ENCODE results near the gene CHST13. TPM values are rescaled to one million over a fixed set of nuclear protein-coding genes. Genes with fewer than 3 reads are reported as not detected.

Gene CHST13
- total RNA-seq, 3 donors from 2014 or later (not counting 1 experiment from before 2014, with no cell fraction given), result 0.19 to 0.20 TPM; not detected in 1

GRCh38 chr3:126521122-126521891 is 2.6 kb upstream of the CHST13 start:
- no peak overlapping the region for H3K4me3 Mint-ChIP-seq
- H3K9me3 ChIP-seq (ENCODE audit: control insufficient read depth, insufficient read depth, low read length), result no peaks in the 10 kb centered on the region
- WGBS (ENCODE audit: insufficient coverage), result 86% methylated on average over 11 of the region's 11 CpGs
- peaks cover 0 to 13% of the 10 kb centered on the region in 2 donors for H3K27me3 Mint-ChIP-seq (ENCODE audit: low read depth in 2 of 2)
- H3K27ac Mint-ChIP-seq, result no peak overlapping the region
- no peaks in the 10 kb centered on the region for H3K36me3 ChIP-seq (ENCODE audit: control insufficient read depth, insufficient read depth, low read length)
- no peak for DNase-seq
- H3K27ac ChIP-seq (ENCODE audit: low read length), result no peak overlapping the region
- no peaks in the 10 kb centered on the region for H3K9me3 Mint-ChIP-seq
- H3K4me1 Mint-ChIP-seq, result no peaks in the 10 kb centered on the region
- no peaks in the 10 kb centered on the region for H3K36me3 Mint-ChIP-seq
- ATAC-seq, result no peak
- H3K4me1 ChIP-seq (ENCODE audit: control insufficient read depth, insufficient read depth, low read length), result peaks cover 12% of the 10 kb centered on the region
- TF ChIP-seq, protein P1, sequence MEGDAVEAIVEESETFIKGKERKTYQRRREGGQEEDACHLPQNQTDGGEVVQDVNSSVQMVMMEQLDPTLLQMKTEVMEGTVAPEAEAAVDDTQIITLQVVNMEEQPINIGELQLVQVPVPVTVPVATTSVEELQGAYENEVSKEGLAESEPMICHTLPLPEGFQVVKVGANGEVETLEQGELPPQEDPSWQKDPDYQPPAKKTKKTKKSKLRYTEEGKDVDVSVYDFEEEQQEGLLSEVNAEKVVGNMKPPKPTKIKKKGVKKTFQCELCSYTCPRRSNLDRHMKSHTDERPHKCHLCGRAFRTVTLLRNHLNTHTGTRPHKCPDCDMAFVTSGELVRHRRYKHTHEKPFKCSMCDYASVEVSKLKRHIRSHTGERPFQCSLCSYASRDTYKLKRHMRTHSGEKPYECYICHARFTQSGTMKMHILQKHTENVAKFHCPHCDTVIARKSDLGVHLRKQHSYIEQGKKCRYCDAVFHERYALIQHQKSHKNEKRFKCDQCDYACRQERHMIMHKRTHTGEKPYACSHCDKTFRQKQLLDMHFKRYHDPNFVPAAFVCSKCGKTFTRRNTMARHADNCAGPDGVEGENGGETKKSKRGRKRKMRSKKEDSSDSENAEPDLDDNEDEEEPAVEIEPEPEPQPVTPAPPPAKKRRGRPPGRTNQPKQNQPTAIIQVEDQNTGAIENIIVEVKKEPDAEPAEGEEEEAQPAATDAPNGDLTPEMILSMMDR (IDR thresholded peaks at IDR 0.05), result no peak
- H3K4me3 ChIP-seq (ENCODE audit: low read length), result no peak overlapping the region
- peaks cover 3% of the 10 kb centered on the region for H3K27me3 ChIP-seq (ENCODE audit: control insufficient read depth, insufficient read depth, low read length)
- intact Hi-C loops (cut with micrococcal nuclease), result loop anchor here (5.0 to 10.0 kb wide), 4 partner anchors 91 to 1026 kb away; partner anchors contain the start of gene PLXNA1

- Histone ChIP-seq H3K4me3 (ENCODE audit: low read length) (no peak overlapping the region), H3K9me3 (ENCODE audit: control insufficient read depth, insufficient read depth, low read length) (no peaks in the 10 kb centered on the region), H3K4me1 (ENCODE audit: control insufficient read depth, insufficient read depth, low read length) (peaks cover 12% of the 10 kb centered on the region), H3K27ac (ENCODE audit: low read length) (no peak overlapping the region), H3K36me3 (ENCODE audit: control insufficient read depth, insufficient read depth, low read length) (no peaks in the 10 kb centered on the region), H3K27me3 (ENCODE audit: control insufficient read depth, insufficient read depth, low read length) (peaks cover 3% of the 10 kb centered on the region)
- WGBS (ENCODE audit: insufficient coverage), result 2% methylated on average over 6 of the region's 6 CpGs
- H3K4me3 Mint-ChIP-seq, result no peak overlapping the region
- H3K27me3 Mint-ChIP-seq (ENCODE audit: low read depth in 2 of 2), result peaks cover 0 to 13% of the 10 kb centered on the region in 2 donors
- ATAC-seq (peak in 2 of 3 donors; percentile 42 to 54), DNase-seq (peak; percentile 45 to 65)
- no peak overlapping the region for H3K27ac Mint-ChIP-seq
- H3K4me1 Mint-ChIP-seq, result no peaks in the 10 kb centered on the region
- no peaks in the 10 kb centered on the region for H3K9me3 Mint-ChIP-seq
- H3K36me3 Mint-ChIP-seq, result no peaks in the 10 kb centered on the region
- intact Hi-C loops (cut with micrococcal nuclease), result loop anchor here (5.0 to 10.0 kb wide), 4 partner anchors 90 to 1025 kb away; partner anchors contain the start of gene PLXNA1
- TF ChIP-seq, protein P1 (IDR thresholded peaks at IDR 0.05), result peak; percentile 87
These were observed 1.6 kb upstream of the CHST13 start for GRCh38 chr3:126522363-126522788.

- TF ChIP-seq, protein P1 (IDR thresholded peaks at IDR 0.05), result no peak
- no peak overlapping the region for H3K27ac ChIP-seq (ENCODE audit: low read length)
- WGBS (ENCODE audit: insufficient coverage), result 7% methylated on average over 27 of the region's 31 CpGs
- no peak overlapping the region for H3K4me3 Mint-ChIP-seq
- peaks cover 3% of the 10 kb centered on the region for H3K27me3 ChIP-seq (ENCODE audit: control insufficient read depth, insufficient read depth, low read length)
- H3K4me3 ChIP-seq (ENCODE audit: low read length), result no peak overlapping the region
- H3K36me3 Mint-ChIP-seq, result no peaks in the 10 kb centered on the region
- DNase-seq (no peak), ATAC-seq (no peak)
- no peak overlapping the region for H3K27ac Mint-ChIP-seq
- H3K9me3 Mint-ChIP-seq, result no peaks in the 10 kb centered on the region
- H3K27me3 Mint-ChIP-seq (ENCODE audit: low read depth in 2 of 2), result peaks cover 0 to 12% of the 10 kb centered on the region in 2 donors
- intact Hi-C loops (cut with micrococcal nuclease), result loop anchor here (5.0 to 10.0 kb wide), 4 partner anchors 88 to 1023 kb away; partner anchors contain the start of gene PLXNA1
- H3K9me3 ChIP-seq (ENCODE audit: control insufficient read depth, insufficient read depth, low read length), result no peaks in the 10 kb centered on the region
- H3K36me3 ChIP-seq (ENCODE audit: control insufficient read depth, insufficient read depth, low read length), result no peaks in the 10 kb centered on the region
- H3K4me1 Mint-ChIP-seq, result peaks cover 0 to 5% of the 10 kb centered on the region in 2 donors
- H3K4me1 ChIP-seq (ENCODE audit: control insufficient read depth, insufficient read depth, low read length), result peaks cover 16% of the 10 kb centered on the region
These were observed 554 bp downstream of the CHST13 start for GRCh38 chr3:126524429-126524988.

Measured in natural killer cell (primary cell).